Measurements from ENCODE around the gene NME2. TPM values are rescaled to one million over a fixed set of nuclear protein-coding genes. Genes with fewer than 3 reads are reported as not detected.
"Not testable (repeated sequence)": the region's sequence is repeated elsewhere in the genome, so short reads cannot be mapped to it uniquely, and the experiment has no call there.

The NME2 gene
- total RNA-seq, 4 donors from 2014 or later, result 202 to 486 (median 387) TPM

- Histone ChIP-seq H3K4me1 (peaks cover 35 to 37% of the 10 kb centered on the region in 2 donors), H3K4me3 (replicated peaks in 1 of 3) (peak within 1 kb of the TSS; percentile 94 to 99 (median 98)), H3K9me3 (no peaks in the 10 kb centered on the region), H3K27me3 (no peaks in the 10 kb centered on the region), H3K27ac (peak within 1 kb of the TSS; percentile 99 to 100 (median 99)), H3K36me3 (no peaks in the 10 kb centered on the region)
- 2% methylated on average over 21 to 26 of the region's 68 CpGs for WGBS, 2 donors
- peak; percentile 95 for DNase-seq
- peak; percentile 23 to 93 for TF ChIP-seq POLR2A (IDR thresholded peaks at IDR 0.05)
- TF ChIP-seq CTCF (IDR thresholded peaks at IDR 0.05), result no peak
- intact Hi-C loops (cut with DNase I), result no loop called here
Measured at GRCh38 chr17:51120739-51121619, 45.2 kb upstream of the NME2 start, which contains the start of gene SPAG9. Gene SPAG9, minus strand, starts transcription at chr17:51120868. Its CDS starts 212 bp downstream, at chr17:51120656.

GRCh38 chr17:51121620-51122472, 44.4 kb upstream of the NME2 start:
- H3K27ac ChIP-seq, result peak overlapping the region; percentile 99 to 100 (median 99)
- no peaks in the 10 kb centered on the region for H3K27me3 ChIP-seq
- DNase-seq, result peak; percentile 94 to 95
- peak overlapping the region in 1 of 3 donors; percentile 43 for H3K4me3 ChIP-seq (replicated peaks in 1 of 3)
- TF ChIP-seq CTCF (IDR thresholded peaks at IDR 0.05) (no peak), POLR2A (IDR thresholded peaks at IDR 0.05) (peak; percentile 83 to 94)
- intact Hi-C loops (cut with DNase I), result no loop called here
- no peaks in the 10 kb centered on the region for H3K9me3 ChIP-seq
- peaks cover 26 to 31% of the 10 kb centered on the region in 2 donors for H3K4me1 ChIP-seq
- no peaks in the 10 kb centered on the region for H3K36me3 ChIP-seq
- 20 to 26% methylated on average over 23 of the region's 23 CpGs for WGBS, 2 donors

GRCh38 chr17:51122473-51123115, 43.6 kb upstream of the NME2 start:
- H3K36me3 ChIP-seq; H3K9me3 ChIP-seq; intact Hi-C loops (cut with DNase I); H3K4me3 ChIP-seq (replicated peaks in 1 of 3); H3K27me3 ChIP-seq; DNase-seq: not testable (repeated sequence)
- peaks cover 20 to 25% of the 10 kb centered on the region in 2 donors for H3K4me1 ChIP-seq
- WGBS, 2 donors, result 93 to 95% methylated on average over 10 of the region's 10 CpGs
- peak overlapping the region; percentile 99 to 100 (median 99) for H3K27ac ChIP-seq

- 91 to 93% methylated on average over 5 of the region's 5 CpGs for WGBS, 2 donors
- TF ChIP-seq CTCF (IDR thresholded peaks at IDR 0.05), result no peak
- no peak for TF ChIP-seq POLR2A (IDR thresholded peaks at IDR 0.05)
Measured at GRCh38 chr17:51124640-51125503, 41.3 kb upstream of the NME2 start.

More at GRCh38 chr17:51124640-51125503, 41.3 kb upstream of the NME2 start:
- Histone ChIP-seq H3K36me3 (no peaks in the 10 kb centered on the region), H3K4me3 (replicated peaks in 1 of 3) (no peak overlapping the region), H3K9me3 (no peaks in the 10 kb centered on the region), H3K27me3 (no peaks in the 10 kb centered on the region), H3K4me1 (peaks cover 10 to 20% of the 10 kb centered on the region in 2 donors), H3K27ac (peak overlapping the region in 2 of 3 donors; percentile 2 to 16)
- intact Hi-C loops (cut with DNase I), result no loop called here
- DNase-seq, result no peak
